GM12874 (cell line): Measurements from ENCODE around the gene CARD10.

Experiments used
- TF ChIP-seq, protein P1 (sequence below): IDR thresholded peaks from 2 replicates; pipeline ENCODE4 v1.5.1; 2011; ENCODE audit warnings: low read depth, mild to moderate bottlenecking, control low read depth, low read length, moderate library complexity; ENCODE audit not compliant: insufficient read depth

The CARD10 gene

DNA sequence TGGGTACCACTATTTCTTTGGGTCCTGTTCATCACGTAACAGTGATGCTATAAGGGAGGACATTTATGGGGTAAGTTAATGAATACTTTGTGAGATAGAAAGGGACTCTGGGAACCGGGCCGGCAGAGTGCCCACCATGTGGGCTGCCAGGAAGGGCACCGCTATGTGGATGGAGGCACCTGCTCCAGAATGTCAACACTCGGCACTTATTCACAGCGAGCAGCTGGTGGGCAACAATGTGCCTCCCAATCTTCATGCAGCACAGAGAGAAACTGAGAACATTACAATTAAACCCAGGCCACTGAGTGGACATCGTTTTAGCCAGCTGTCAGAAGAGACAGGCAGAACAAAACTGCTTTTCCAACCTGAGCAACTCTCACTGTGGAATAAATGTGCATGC, 76.1 kb downstream of the CARD10 start:
- TF ChIP-seq, protein P1, sequence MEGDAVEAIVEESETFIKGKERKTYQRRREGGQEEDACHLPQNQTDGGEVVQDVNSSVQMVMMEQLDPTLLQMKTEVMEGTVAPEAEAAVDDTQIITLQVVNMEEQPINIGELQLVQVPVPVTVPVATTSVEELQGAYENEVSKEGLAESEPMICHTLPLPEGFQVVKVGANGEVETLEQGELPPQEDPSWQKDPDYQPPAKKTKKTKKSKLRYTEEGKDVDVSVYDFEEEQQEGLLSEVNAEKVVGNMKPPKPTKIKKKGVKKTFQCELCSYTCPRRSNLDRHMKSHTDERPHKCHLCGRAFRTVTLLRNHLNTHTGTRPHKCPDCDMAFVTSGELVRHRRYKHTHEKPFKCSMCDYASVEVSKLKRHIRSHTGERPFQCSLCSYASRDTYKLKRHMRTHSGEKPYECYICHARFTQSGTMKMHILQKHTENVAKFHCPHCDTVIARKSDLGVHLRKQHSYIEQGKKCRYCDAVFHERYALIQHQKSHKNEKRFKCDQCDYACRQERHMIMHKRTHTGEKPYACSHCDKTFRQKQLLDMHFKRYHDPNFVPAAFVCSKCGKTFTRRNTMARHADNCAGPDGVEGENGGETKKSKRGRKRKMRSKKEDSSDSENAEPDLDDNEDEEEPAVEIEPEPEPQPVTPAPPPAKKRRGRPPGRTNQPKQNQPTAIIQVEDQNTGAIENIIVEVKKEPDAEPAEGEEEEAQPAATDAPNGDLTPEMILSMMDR = no peak

DNA sequence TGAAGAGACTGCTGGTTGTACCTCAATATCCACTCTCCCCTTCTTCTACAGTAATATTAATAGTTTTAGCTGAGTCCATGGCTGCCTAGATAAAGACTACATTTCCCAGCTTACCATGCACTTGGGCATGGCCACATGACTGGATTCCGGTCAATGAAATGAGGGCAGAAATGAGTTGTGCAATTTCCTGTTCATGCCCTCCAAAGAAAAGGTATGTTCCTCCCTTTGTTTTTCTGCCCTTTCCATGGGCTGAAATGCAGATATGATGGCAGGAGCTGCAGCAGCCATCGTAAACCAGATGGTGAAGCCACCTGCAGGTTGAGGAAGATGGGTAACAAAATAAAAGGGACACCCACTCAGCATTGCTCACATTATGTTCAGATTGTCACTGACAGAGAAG, 76.7 kb downstream of the CARD10 start:
- TF ChIP-seq, protein P1 = no peak

- TF ChIP-seq, protein P1 = no peak
Measured at GRCh38 chr22:37442135-37442534, 77.1 kb downstream of the CARD10 start.

DNA sequence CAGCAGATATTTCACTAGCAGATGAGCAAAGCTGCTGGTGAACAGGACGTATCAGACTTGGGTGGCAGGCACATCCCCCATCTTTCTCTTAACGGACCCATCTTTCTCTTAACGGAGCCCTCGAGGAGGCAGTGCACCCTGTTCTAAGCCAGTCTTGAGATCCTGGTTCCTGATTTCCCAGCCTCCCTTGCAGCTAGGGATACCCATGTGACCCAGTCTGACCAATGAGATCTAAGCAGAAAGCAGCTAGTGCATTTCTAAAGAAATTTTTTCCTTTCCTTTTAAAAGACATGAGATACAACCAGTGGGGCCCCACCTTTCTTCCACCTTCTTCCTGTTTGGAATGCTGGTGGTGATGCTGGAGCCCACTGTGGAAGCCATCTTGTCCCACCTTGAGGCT, 78.3 kb downstream of the CARD10 start:
- TF ChIP-seq, protein P1 = no peak
